ENCODE results near the gene SLC45A3. TPM values are rescaled to one million over a fixed set of nuclear protein-coding genes. Genes with fewer than 3 reads are reported as not detected.

SLC45A3 gene
- total RNA-seq, 1 experiment from 2014 or later: 3.2 TPM

- Histone ChIP-seq H3K36me3 (peaks cover 6% of the 10 kb centered on the region), H3K9me3 (no peaks in the 10 kb centered on the region), H3K4me3 (no peak overlapping the region), H3K27me3 (no peaks in the 10 kb centered on the region)
- DNase-seq: peak; percentile 15
Observed at GRCh38 chr1:205633421-205633976, 46.8 kb downstream of the SLC45A3 start.

- Histone ChIP-seq H3K27me3 (no peaks in the 10 kb centered on the region), H3K4me3 (peak overlapping the region; percentile 87), H3K36me3 (peaks cover 14% of the 10 kb centered on the region), H3K9me3 (no peaks in the 10 kb centered on the region)
- no peak for DNase-seq
Observed at GRCh38 chr1:205632669-205633169, 47.6 kb downstream of the SLC45A3 start.

DNA sequence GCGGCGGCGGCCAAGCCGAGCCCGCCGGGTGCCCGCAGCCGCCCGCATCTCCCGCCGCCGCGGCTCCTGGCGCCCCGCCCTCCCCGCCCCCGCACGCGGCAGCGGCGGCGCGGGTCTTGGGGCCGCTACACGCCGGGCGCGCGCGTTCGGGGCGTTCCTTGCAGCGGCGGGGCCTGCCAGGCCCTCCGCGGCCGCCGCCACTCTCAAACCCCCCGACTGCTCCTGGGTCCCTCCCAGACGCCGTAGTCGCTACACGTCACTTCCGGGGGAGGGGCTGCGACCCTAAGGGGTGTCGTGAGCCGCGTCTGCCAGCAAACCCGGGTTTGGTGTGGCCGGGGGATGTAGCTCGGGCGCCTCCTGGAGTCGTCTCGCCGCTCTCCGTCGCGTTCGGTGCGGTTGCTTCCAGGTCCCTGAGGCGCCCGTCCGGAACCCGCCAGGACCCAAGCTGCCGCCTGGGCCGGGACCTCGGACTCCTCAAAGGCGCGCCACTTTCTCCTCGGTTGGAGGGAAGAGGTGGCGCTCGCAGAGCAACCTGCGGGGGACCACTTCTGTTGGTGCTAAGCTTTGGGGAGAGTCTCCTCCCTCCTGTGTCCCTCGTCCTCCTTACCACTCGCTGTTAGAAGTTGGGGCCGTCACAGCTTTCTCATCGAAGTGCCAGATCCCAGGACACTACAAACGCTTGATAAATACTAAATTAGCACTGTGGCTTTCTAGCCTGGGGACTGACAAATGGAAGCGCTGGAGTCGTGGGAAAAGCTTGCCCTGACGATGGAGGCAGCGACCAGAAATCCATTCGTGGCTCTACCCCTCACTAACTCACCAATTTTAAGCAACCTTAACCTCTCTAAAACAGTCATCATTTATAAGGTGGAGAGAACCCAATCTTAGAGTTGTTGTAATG is 48.3 kb downstream of the SLC45A3 start, which contains the start of gene ELK4:
ELK4 (minus strand) TSS at position 244 of the 901 bp plus-strand sequence. CDS start 8,129 bp downstream, outside the sequence.
- Histone ChIP-seq H3K36me3 (peaks cover 18% of the 10 kb centered on the region), H3K9me3 (no peaks in the 10 kb centered on the region), H3K4me3 (peak within 1 kb of the TSS; percentile 87), H3K27me3 (no peaks in the 10 kb centered on the region)
- peak; percentile 99 for DNase-seq

DNA sequence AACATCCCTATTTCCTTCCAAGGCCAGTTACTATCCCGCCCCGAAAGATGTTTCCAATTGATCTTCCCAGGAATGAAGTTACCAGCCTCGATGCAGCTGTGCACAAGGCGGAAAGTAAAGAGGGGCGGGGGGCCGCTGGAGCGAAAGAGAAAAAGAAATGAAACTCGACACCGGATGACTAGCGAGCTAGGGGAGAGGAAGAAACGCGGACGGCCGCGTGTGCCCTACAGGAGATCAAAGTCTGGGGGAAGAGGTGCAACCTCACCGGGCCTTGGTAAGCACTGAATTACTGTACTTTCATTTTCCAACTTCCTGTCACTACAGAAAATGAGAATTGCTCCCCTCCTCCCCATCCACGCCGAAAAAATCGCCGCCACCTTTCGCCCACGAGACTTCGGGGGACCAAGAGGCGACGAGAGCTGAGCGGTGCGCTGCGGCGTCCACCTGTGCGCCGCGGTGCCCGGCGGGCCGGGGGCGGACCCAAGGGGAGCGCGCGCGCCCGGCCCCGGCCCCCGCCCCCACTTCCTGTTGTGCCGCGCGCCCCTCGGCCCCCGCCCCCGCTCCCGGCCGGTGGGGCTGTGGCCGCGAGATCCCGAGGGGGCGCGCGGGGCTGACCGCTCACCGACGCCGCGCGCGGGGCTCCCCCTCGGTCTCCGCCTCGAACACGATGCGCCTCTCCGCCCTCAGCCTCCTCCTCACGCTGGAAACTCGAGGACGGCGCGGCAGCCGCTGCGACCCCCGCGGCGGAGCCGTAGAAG is 49.1 kb downstream of the SLC45A3 start:
- peaks cover 21% of the 10 kb centered on the region for H3K36me3 ChIP-seq
- no peaks in the 10 kb centered on the region for H3K9me3 ChIP-seq
- peak overlapping the region; percentile 87 for H3K4me3 ChIP-seq
- DNase-seq: peak; percentile 77
- H3K27me3 ChIP-seq: no peaks in the 10 kb centered on the region

DNA sequence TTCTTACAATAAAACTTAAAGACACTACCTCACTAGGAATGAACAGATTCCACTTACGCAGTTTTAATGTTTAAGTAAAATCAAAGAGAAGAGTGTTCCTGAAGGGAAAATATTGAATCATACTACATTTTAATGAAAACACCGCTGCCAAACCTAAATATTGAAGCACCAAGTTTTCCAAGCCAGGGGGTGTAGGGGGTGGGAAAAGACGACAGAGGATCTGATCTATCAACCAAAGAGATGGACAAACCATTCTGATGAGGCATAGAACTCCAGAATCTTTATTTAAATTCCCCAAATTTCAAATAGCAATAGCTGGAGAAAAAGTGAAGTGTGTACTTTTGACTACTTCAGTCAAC is 49.7 kb downstream of the SLC45A3 start:
- Histone ChIP-seq H3K36me3 (peaks cover 25% of the 10 kb centered on the region), H3K9me3 (no peaks in the 10 kb centered on the region), H3K4me3 (peak overlapping the region; percentile 87), H3K27me3 (no peaks in the 10 kb centered on the region)
- DNase-seq: no peak

- Histone ChIP-seq H3K27me3 (no peaks in the 10 kb centered on the region), H3K4me3 (peak overlapping the region; percentile 87), H3K36me3 (peaks cover 25% of the 10 kb centered on the region), H3K9me3 (no peaks in the 10 kb centered on the region)
- no peak for DNase-seq
Observed at GRCh38 chr1:205630241-205630640, 50.1 kb downstream of the SLC45A3 start.

DNA sequence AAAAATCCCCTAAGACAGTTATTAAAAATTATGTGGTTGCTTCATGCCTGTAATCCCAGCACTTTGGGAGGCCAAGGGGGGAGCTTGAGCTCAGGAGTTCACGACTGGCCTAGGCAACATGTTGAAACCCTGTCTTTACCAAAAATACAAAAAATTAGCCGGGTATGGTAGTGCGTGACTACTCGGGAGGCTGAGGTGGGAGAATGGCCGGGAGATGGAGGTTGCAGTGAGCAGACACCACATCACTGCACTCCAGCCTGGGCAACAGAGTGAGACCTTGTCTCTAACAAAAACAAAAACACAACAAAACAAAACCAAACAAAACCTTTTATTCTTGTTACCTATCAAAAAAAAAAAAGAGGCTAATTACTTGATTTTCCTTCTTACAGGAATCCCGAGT is 50.6 kb downstream of the SLC45A3 start:
- Histone ChIP-seq H3K27me3 (no peaks in the 10 kb centered on the region), H3K4me3 (peak overlapping the region; percentile 87), H3K9me3 (no peaks in the 10 kb centered on the region), H3K36me3 (peaks cover 25% of the 10 kb centered on the region)
- DNase-seq: no peak

DNA sequence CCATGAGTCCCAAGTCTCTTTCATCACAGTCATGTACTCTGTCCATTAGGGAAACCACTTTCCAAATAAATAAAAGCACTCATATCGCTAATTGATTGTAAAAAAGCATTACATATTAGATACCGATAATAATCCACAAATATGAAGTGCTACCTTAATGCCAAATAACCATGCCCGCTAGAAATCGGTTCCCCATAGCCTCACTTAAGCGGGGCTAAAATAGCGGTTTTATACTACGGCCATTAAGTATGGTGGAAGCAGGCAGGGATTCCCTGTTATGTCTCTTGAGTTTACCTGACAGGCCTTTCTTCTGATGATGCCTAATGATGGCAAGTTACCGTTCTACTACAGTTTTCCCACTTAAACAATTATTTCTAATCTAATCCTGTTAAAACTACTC is 52.4 kb downstream of the SLC45A3 start:
- Histone ChIP-seq H3K9me3 (no peaks in the 10 kb centered on the region), H3K4me3 (no peak overlapping the region), H3K36me3 (peaks cover 43% of the 10 kb centered on the region), H3K27me3 (no peaks in the 10 kb centered on the region)
- no peak for DNase-seq

DNA sequence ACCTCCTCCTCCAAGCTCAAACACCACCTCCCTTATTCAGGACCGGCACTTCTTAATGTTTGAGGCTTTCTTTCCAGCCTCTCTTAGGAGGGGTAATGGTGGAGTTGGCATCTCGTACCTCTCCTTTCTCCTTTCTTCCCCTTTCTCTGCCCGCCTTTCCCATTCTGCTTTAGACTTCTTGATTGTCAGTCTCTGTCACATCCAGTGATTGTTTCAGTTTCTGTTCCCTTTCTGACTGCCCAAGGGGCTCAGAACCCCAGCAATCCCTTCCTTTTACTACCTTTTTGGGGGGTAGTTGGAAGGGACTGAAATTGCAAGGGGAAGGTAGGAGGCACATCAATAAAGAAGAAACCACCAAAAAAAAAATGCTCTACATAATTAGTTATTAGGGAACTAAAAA is 54.1 kb downstream of the SLC45A3 start:
- peaks cover 59% of the 10 kb centered on the region for H3K36me3 ChIP-seq
- no peak overlapping the region for H3K4me3 ChIP-seq
- DNase-seq: no peak
- no peaks in the 10 kb centered on the region for H3K27me3 ChIP-seq
- no peaks in the 10 kb centered on the region for H3K9me3 ChIP-seq

DNA sequence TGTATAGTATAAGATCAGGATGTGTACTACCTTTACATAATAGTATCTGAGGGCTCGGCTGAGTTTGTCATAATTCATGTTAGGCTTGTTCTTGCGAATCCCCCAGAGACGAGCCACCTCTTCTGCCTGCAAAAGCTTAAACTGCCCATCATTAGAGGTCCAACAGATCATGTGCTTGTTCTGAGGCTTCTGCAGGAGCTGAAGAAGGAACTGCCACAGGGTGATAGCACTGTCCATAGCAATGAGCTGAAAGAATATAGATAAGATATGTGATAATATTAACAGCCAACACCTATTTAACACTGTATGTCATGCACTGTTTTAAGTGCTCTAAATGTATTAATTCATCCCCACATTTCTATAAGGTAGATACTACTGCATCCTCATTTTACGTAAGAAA is 56.7 kb downstream of the SLC45A3 start:
- H3K27me3 ChIP-seq: no peaks in the 10 kb centered on the region
- no peak for DNase-seq
- H3K4me3 ChIP-seq: no peak overlapping the region
- no peaks in the 10 kb centered on the region for H3K9me3 ChIP-seq
- H3K36me3 ChIP-seq: peaks cover 78% of the 10 kb centered on the region

- DNase-seq: no peak
- Histone ChIP-seq H3K36me3 (peaks cover 89% of the 10 kb centered on the region), H3K4me3 (no peak overlapping the region), H3K27me3 (no peaks in the 10 kb centered on the region), H3K9me3 (no peaks in the 10 kb centered on the region)
Observed at GRCh38 chr1:205620269-205620668, 60.0 kb downstream of the SLC45A3 start.

GRCh38 chr1:205619376-205619775 is 60.9 kb downstream of the SLC45A3 start:
- H3K4me3 ChIP-seq: no peak overlapping the region
- no peaks in the 10 kb centered on the region for H3K27me3 ChIP-seq
- no peaks in the 10 kb centered on the region for H3K9me3 ChIP-seq
- no peak for DNase-seq
- H3K36me3 ChIP-seq: peaks cover 88% of the 10 kb centered on the region

- DNase-seq: no peak
- H3K27me3 ChIP-seq: no peaks in the 10 kb centered on the region
- H3K36me3 ChIP-seq: peaks cover 78% of the 10 kb centered on the region
- no peaks in the 10 kb centered on the region for H3K9me3 ChIP-seq
- H3K4me3 ChIP-seq: no peak overlapping the region
Observed at GRCh38 chr1:205616563-205617293, 63.6 kb downstream of the SLC45A3 start.

DNA sequence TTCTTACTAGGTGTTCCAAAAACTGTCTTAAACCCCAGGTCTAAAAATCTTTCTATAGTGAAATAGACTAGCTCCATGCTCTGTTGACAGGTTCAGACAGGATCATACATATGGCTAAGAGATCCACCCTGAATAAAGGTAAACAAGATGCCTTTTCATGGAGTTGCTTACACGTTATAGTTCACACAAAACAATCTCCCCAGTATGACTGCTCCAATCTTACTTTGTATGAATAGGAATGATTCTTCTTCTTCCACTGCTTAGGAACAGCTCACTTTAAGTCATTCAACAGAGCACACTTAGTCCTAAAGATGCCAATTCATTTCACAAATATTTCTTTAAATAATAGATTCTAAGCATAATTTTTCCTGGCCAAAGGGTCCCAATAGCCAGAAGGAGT is 64.5 kb downstream of the SLC45A3 start:
- Histone ChIP-seq H3K27me3 (no peaks in the 10 kb centered on the region), H3K4me3 (no peak overlapping the region), H3K9me3 (no peaks in the 10 kb centered on the region), H3K36me3 (peaks cover 73% of the 10 kb centered on the region)
- no peak for DNase-seq

- Histone ChIP-seq H3K4me3 (no peak overlapping the region), H3K36me3 (peaks cover 56% of the 10 kb centered on the region)
Observed at GRCh38 chr1:205613854-205614412, 66.4 kb downstream of the SLC45A3 start.

DNA sequence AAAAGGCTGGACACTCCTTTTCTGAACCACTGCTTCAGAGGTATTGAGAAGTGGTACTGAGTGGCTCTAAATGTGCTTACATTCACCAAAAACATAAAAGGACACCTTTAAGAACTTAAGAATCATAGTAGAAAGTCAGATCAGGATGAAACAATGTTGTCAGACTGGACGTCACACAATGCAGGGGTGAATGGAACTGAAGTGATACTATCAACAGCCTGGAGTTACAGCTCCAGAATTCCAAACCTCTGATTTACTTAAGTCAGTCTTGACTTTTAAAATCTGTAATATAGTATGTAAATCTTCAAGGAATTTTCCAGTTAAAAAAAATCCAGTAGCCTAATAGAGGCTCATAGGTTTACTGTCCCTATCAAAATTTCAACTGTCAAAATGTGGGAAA is 67.8 kb downstream of the SLC45A3 start:
- H3K4me3 ChIP-seq: no peak overlapping the region
- H3K36me3 ChIP-seq: peaks cover 53% of the 10 kb centered on the region
- no peak for DNase-seq
- no peaks in the 10 kb centered on the region for H3K27me3 ChIP-seq
- no peaks in the 10 kb centered on the region for H3K9me3 ChIP-seq

More at GRCh38 chr1:205613854-205614412, 66.4 kb downstream of the SLC45A3 start:
- DNase-seq: no peak
- no peaks in the 10 kb centered on the region for H3K9me3 ChIP-seq
- H3K27me3 ChIP-seq: no peaks in the 10 kb centered on the region
